ENCODE measurements around the gene ZIK1.

- TF ChIP-seq, protein P1, sequence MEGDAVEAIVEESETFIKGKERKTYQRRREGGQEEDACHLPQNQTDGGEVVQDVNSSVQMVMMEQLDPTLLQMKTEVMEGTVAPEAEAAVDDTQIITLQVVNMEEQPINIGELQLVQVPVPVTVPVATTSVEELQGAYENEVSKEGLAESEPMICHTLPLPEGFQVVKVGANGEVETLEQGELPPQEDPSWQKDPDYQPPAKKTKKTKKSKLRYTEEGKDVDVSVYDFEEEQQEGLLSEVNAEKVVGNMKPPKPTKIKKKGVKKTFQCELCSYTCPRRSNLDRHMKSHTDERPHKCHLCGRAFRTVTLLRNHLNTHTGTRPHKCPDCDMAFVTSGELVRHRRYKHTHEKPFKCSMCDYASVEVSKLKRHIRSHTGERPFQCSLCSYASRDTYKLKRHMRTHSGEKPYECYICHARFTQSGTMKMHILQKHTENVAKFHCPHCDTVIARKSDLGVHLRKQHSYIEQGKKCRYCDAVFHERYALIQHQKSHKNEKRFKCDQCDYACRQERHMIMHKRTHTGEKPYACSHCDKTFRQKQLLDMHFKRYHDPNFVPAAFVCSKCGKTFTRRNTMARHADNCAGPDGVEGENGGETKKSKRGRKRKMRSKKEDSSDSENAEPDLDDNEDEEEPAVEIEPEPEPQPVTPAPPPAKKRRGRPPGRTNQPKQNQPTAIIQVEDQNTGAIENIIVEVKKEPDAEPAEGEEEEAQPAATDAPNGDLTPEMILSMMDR (IDR thresholded peaks at IDR 0.05; ENCODE audit: low read length), result no peak
- no peak for TF ChIP-seq EZH2 (IDR thresholded peaks at IDR 0.05; ENCODE audit: borderline replicate concordance, low read length)
Observed at GRCh38 chr19:57587529-57587928, 3.6 kb downstream of the ZIK1 start.

All from OCI-LY1 (cell line).